Measurements from ENCODE around the gene KRT79.

- no peak for TF ChIP-seq RAD21 (conservative IDR thresholded peaks at IDR 0.05)
- TF ChIP-seq CTCF (IDR thresholded peaks at IDR 0.05; ENCODE audit: poor library complexity, severe bottlenecking): no peak
These were observed 37.4 kb upstream of the KRT79 start for GRCh38 chr12:52871291-52872039.
